Inflammatory macrophage (primary cell): ENCODE measurements around the gene EVL.
A peak's percentile ranks its signal among the peaks of the same experiment; 100 is the strongest.

ENCODE experiments used
- DNase-seq, 2 donors: peaks; one replicate each; pipeline ENCODE4 v3.0.0-alpha.2; 2020 to 2022

The EVL gene

GRCh38 chr14:100066962-100067361, 1.7 kb downstream of the EVL start:
- peak; percentile 15 to 66 for DNase-seq

- DNase-seq = no peak
Measured at GRCh38 chr14:100067481-100067880, 2.3 kb downstream of the EVL start.

GRCh38 chr14:100067971-100068959, 3.0 kb downstream of the EVL start:
- DNase-seq = peak; percentile 89 to 97

- peak in 1 of 2 donors; percentile 47 for DNase-seq
Measured at GRCh38 chr14:100069161-100069800, 4.1 kb downstream of the EVL start.

- DNase-seq = no peak
Measured at GRCh38 chr14:100070310-100070709, 5.1 kb downstream of the EVL start.

- no peak for DNase-seq
Measured at GRCh38 chr14:100071545-100071944, 6.3 kb downstream of the EVL start.

DNA sequence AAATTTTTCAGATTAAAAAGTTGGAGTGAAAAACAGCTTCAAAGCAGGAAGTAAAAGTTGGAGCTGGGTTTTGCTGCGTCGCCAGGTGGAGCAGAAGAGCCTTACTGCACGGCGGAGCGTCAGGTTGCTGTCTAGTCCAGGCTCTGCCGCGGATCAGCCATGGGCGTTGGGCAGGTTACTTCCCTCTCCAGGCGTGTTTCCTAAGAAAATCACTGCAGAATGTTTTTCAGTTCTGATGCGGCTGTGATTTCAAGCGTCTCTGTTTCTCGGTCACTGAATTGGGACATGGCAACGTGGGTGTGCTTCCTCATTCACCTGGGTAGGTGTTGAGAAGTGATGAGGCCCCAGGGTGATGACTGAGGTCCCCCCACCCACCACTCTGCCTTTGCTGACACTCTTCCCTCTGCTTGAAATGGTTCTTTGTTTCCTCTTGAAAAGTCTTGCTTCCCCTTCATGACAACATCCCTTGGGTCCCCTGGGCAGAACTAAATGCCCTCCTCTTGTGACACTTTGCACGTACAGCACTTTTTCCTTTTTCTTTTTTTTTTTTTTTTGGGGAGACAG, 7.6 kb downstream of the EVL start:
- peak; percentile 98 to 99 for DNase-seq

DNA sequence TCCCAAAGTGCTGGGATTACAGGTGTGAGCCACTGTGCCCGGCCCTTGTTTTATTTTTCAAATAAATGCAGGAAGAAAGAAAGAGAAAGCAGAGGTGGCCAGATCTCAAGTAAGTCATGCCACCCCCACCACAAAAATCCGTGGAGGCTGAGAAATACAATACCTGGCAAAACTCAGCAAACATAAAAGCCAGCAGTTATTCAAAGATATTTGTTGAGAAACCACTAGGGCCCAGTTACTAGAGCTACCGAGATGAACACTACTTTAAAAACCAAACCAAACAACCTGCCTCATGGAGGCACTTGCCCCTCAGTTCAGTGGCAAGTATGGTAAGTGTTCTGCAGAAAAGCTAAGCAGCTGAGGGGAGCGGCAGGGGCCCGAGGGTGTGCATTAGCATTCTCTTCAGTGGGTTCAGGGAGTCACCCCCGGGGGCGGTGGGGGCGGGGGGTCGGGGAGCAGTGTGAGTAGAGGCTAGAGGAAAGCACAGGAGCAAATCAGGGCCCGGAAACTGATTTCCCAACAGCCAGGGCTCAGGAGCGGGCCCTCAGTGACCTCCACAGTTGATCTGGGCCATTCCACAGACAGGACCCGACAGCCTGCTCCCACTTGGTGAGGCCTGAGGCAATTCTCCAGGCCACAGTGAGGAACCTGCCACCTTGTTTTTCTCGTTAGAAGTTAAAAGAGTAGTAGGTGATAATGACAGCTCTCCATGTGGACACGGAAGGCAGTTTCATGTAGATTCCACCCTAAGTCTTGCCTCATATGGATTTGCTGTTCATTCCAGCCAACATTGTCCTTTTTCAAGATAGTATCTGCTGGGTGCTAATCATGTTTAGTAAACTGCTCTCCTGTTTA, 8.6 kb downstream of the EVL start:
- DNase-seq = peak; percentile 51 to 76

- DNase-seq = no peak
Measured at GRCh38 chr14:100074431-100075100, 9.3 kb downstream of the EVL start.

- DNase-seq = no peak
Measured at GRCh38 chr14:100075681-100076080, 10.5 kb downstream of the EVL start.

DNA sequence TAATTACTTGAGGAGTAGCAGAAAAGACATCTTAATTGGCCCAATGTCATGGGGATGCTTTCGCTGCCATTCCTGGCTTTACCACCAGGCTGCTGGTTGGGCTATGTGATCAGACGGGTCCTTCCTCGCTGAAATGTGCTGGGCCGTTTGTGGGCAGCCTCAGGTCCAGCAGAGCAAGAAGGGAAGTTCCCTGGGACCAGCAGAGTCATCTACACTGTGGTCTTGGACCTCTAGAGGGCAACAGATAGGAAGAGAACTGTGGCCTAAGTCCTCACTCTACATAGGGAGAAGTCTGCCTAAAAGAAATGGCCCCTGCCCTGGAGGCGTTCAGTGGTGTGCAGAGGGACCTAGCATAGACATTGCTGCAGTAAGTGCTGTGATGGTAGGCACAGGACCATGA, 10.9 kb downstream of the EVL start:
- peak; percentile 95 to 97 for DNase-seq

- peak; percentile 88 to 94 for DNase-seq
Measured at GRCh38 chr14:100076606-100077005, 11.4 kb downstream of the EVL start.

DNA sequence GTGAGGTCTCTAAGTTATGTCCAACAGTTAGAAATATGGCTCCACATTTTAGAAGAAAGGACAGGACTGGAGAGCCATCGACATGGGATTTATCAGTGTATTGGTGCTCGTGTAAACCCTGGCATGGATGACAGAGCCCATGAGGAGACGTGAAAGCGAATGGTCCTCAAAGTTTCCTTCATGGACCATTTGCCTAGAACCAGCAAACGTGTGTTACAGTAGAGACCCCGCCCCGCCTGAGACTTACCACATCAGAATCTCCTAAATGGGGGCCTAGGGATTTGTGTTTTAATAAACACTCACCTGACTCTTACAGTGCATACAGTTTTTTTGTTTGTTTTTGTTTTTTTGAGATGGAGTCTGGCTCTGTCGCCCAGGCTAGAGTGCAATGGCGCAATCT, 12.2 kb downstream of the EVL start:
- peak in 1 of 2 donors; percentile 1 for DNase-seq

GRCh38 chr14:100078216-100078803, 13.1 kb downstream of the EVL start:
- no peak for DNase-seq

- no peak for DNase-seq
Measured at GRCh38 chr14:100078997-100079725, 13.9 kb downstream of the EVL start.

- DNase-seq = no peak
Measured at GRCh38 chr14:100079726-100080005, 14.4 kb downstream of the EVL start.

- no peak for DNase-seq
Measured at GRCh38 chr14:100080206-100080605, 15.0 kb downstream of the EVL start.

GRCh38 chr14:100081997-100082625, 16.9 kb downstream of the EVL start:
- no peak for DNase-seq

DNA sequence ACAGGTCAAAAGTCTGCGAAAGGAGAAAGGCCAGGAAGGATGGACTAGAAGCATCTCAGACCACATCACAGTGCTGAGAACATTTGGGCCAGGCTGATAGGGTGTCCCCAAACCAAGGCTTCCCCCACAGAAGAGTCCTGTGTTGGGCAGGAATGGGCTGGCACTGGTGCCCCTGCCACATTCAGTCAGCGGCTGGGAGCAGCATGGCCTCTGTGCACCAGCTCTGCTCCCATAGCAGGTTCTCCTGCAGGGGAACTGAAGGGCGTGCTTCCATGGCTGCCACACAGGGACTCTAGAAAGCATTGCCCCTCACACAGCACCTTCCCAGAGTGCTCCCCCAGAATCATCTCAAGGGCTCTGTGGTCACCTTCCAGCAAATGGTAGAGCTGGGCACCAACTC, 17.5 kb downstream of the EVL start:
- no peak for DNase-seq

DNA sequence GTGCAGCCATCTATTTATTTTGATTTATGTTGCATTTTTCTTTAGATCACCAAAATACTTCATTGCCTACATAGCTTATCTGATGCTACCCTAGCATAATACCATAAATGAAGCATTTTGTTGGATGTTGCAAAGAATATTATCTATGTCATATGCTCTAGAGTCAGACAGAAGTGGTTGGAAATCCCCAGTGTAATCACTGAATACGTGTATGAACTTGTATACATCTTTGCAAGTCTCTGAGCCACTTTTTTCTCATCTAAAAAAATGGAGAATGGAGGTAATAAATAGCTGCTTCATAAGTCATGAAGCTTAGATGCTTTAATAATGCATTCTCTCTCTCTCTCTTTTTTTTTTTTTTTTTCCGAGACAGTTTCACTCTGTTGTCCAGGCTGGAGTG, 18.5 kb downstream of the EVL start:
- no peak for DNase-seq

- DNase-seq = no peak
Measured at GRCh38 chr14:100084591-100084990, 19.4 kb downstream of the EVL start.
